ENCODE data around the gene PTGES3L. TPM values are rescaled to one million over a fixed set of nuclear protein-coding genes. Genes with fewer than 3 reads are reported as not detected.

The PTGES3L gene
- total and polyA plus RNA-seq, 5 experiments from 2014 or later = 0.30 to 0.51 (median 0.44) TPM; not detected in 1

DNA sequence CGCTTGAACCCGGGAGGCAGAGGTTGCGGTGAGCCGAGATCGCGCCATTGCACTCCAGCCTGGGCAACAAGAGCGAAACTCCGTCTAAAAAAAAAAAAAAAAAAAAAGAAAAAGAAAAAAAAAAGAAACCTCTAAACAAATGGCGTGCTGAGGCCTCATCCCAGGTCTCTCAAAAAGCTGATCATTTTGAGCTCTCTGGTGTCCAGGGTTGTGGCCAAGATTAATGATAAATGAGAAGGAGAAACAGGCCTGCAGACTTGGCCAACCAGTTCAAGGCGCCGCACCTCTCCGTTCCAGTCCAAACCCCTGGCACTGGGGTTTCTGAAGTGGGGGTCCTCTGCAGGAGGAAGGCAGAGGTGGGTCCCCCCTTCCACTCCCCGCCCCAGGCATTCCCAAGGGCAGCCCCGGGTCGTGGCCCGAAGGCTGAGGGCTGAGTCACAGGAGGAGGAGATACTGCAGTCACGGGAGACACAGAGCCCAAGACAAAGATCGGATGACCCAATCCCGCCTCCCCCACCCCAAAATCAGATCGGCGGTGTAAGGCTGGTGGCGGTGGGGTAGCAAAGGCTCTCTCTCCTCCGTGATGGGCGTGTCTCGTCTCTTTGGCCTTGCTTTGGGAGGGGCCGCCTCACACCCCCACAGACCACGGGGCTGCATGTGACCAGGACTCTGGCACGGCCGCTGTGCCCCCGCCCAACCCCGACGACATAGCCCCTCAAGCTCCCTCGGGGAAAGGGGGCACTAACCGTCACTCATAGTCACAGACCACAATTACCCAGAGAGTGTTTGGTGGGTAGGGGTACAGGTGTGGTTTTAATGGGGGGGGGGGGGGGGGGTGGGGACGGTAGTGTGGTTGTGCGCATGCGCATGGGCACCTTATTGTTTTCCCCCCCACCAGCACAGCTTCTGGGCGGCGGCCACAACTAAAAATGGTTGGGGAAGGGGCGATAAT lies 41.2 kb upstream of the PTGES3L start:
- H3K9me3 Mint-ChIP-seq = no peaks in the 10 kb centered on the region
- H3K27ac Mint-ChIP-seq = peak overlapping the region in 9 of 10 donors; percentile 60 to 88 (median 82)
- POLR2A ChIA-PET = interaction anchor here (0.5 to 3.8 kb wide), 13 partner anchors 9 to 1795 kb away, joined by 3 to 29 read pairs (median 4); partner anchors contain the start of genes IFI35 and RPL27
- no peaks in the 10 kb centered on the region for H3K27me3 Mint-ChIP-seq
- peaks cover 26 to 56% (median 41%) of the 10 kb centered on the region in 4 donors for H3K4me1 Mint-ChIP-seq
- H3K36me3 Mint-ChIP-seq = no peaks in the 10 kb centered on the region
- peak overlapping the region; percentile 85 to 93 (median 89) for H3K4me3 Mint-ChIP-seq
- peak in 1 of 2 donors; percentile 13 for ATAC-seq
- peak in 9 of 10 donors; percentile 15 to 72 (median 32) for DNase-seq

DNA sequence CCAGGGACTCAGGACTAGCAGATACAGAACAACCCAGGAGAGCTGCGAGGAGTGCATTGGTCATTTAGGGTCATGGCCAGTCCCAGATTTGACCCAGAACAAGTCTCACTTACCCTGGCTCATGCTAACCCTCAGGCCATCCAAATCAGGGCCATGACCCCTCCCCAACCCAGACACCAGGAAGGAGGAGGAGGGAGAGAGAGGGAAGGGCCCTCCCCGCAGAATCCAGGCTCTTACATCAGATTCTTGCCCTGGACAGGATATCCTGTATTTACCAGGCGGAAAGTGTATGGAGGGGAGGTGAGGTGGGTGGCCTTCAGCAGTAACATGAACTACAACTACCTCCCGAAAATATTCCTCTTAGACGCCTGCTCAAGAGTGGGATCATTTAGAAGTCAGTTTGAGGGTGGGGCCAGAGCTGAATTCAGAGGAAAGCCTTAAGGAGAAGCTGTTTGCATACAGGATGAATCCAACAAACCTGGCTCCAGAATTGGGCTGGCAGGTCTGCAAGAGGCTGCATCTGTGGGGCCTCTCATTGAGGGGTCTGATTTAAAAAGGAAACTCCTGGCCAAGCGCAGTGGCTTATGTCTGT lies 40.2 kb upstream of the PTGES3L start:
- DNase-seq (peak in 1 of 10 donors; percentile 50), ATAC-seq (no peak)
- no peaks in the 10 kb centered on the region for H3K9me3 Mint-ChIP-seq
- peaks cover 24 to 51% (median 40%) of the 10 kb centered on the region in 4 donors for H3K4me1 Mint-ChIP-seq
- peak overlapping the region; percentile 31 to 89 (median 71) for H3K4me3 Mint-ChIP-seq
- H3K36me3 Mint-ChIP-seq = no peaks in the 10 kb centered on the region
- no peaks in the 10 kb centered on the region for H3K27me3 Mint-ChIP-seq
- POLR2A ChIA-PET = interaction anchor here (0.7 to 3.7 kb wide), 5 partner anchors 8 to 319 kb away, joined by 3 to 12 read pairs (median 5); partner anchors contain the start of genes IFI35 and RPL27
- peak overlapping the region in 8 of 10 donors; percentile 10 to 87 (median 72) for H3K27ac Mint-ChIP-seq

DNA sequence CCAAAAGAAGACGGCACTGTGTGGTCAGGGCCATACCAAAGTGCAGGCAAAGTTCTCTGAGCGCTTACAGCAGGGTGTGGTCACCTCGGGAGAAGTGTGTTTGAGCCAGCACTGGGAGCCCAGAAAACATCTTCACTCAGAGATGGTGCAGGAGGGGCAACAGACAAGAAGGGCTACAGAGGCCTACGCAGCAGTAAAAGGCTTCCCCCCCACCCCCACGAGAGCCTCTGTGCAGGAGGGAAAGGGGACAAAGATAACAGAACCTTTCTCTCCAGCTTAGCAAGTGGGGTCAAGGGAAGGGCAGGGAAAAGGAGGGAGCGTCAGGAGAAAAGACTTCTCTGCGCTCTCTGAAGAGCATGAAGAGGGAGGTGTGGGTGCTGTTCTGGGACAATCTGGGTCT lies 39.5 kb upstream of the PTGES3L start:
- DNase-seq (no peak), ATAC-seq (no peak)
- peaks cover 0 to 5% (median 0%) of the 10 kb centered on the region in 3 donors for H3K36me3 Mint-ChIP-seq
- POLR2A ChIA-PET = interaction anchor here (0.9 to 3.7 kb wide), 5 partner anchors 9 to 21 kb away, joined by 3 to 12 read pairs (median 3); partner anchors contain the start of genes IFI35 and RPL27
- peaks cover 21 to 50% (median 35%) of the 10 kb centered on the region in 4 donors for H3K4me1 Mint-ChIP-seq
- peak overlapping the region in 9 of 10 donors; percentile 18 to 87 (median 66) for H3K4me3 Mint-ChIP-seq
- no peaks in the 10 kb centered on the region for H3K27me3 Mint-ChIP-seq
- H3K9me3 Mint-ChIP-seq = no peaks in the 10 kb centered on the region
- peak overlapping the region in 8 of 10 donors; percentile 58 to 87 (median 74) for H3K27ac Mint-ChIP-seq

DNA sequence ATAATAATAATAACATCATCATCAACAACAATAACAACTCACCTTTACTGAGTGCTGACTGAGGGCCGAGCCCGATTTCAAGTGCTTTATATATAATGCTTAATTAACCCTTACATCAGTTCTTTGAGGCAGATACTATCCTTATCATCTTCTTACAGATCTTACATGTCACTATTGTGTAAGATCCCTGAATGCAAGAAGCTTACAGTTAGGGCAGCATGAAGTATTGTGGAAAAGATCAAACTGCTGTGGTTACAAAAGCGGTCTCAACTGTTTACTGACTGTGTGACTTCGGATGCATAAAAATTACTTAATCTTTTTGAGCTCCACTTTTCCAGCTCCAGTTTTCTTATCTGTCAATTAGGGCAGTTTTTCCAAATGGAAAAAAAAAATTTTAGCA lies 39.1 kb upstream of the PTGES3L start:
- ATAC-seq = peak; percentile 11 to 38
- Mint-ChIP-seq H3K27ac (peak overlapping the region in 7 of 10 donors; percentile 3 to 84 (median 67)), H3K9me3 (no peaks in the 10 kb centered on the region), H3K27me3 (no peaks in the 10 kb centered on the region), H3K36me3 (peaks cover 0 to 10% (median 0%) of the 10 kb centered on the region in 3 donors), H3K4me3 (no peak overlapping the region), H3K4me1 (peaks cover 19 to 47% (median 31%) of the 10 kb centered on the region in 4 donors)
- DNase-seq = peak in 2 of 10 donors; percentile 20 to 23
- POLR2A ChIA-PET = interaction anchor here (0.6 to 3.7 kb wide), 6 partner anchors 8 to 37 kb away, joined by 3 to 12 read pairs (median 3); partner anchors contain the start of genes IFI35 and RPL27

DNA sequence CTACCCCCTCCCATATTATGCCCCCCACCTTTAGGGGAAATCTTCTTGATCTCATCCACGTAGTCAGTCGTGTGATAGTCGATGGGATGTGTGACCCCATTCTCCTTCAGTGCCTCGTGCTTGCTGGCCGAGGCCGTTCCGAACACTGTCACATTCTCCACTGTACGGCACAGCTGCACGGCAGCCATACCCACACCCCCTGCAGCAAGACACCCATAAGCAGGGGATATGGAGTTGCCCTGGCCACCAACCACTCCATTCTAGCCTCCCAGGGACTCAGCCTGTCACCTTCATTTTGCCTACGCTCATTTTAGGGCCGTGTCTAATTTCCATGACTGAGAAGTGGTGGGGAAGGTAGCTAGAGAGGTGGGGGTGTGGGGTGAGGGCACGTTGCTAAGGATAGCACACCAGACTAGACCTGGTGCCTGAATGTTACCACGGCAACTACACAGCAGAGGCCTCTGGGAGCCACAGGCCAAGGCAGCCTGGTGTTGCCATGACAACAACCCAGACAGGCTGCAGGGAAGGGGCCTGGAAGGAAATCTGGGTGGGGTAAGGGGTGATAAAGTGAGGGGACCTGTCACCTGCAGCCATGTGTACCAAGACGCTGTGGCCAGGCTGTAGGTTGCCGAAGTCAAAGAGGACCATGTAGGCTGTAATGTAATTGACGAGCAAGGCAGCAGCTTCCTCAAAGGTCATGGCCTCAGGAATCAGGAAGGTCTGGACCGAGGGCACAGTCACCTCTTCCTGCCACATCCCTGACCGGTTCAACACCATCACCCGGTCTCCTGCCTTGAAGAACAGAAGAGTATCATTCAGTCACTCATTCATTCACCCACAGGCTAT lies 38.4 kb upstream of the PTGES3L start:
- POLR2A ChIA-PET = interaction anchor here (0.6 to 3.7 kb wide), 4 partner anchors 13 to 37 kb away, joined by 3 to 12 read pairs (median 4); partner anchors contain the start of gene RPL27
- H3K9me3 Mint-ChIP-seq = no peaks in the 10 kb centered on the region
- peak; percentile 38 to 60 for ATAC-seq
- H3K4me3 Mint-ChIP-seq = peak overlapping the region in 2 of 10 donors; percentile 10 to 34
- H3K4me1 Mint-ChIP-seq = peaks cover 19 to 50% (median 31%) of the 10 kb centered on the region in 4 donors
- peak in 7 of 10 donors; percentile 17 to 70 (median 45) for DNase-seq
- H3K27me3 Mint-ChIP-seq = no peaks in the 10 kb centered on the region
- peak overlapping the region; percentile 58 to 89 (median 79) for H3K27ac Mint-ChIP-seq
- peaks cover 0 to 17% (median 3%) of the 10 kb centered on the region in 3 donors for H3K36me3 Mint-ChIP-seq

DNA sequence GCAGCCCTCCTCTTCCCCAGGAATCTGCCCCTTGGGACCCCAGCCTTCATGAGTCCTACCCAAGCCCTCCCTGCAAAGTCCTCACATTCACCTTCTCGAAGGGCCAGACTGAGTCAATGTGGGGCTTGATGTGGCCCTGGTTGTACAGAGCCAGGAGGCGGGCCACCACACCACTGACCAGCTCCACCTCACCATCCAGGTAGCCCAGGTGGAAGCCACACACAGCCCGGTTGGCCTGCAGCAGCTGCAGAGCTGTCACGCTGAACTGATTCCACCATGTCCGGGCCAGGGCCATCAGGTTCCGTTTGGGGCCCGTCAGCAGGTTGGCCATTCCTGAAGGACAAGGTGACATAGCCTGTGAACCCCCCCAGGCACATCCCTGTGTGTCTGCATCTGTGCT lies 36.3 kb upstream of the PTGES3L start:
- no peak overlapping the region for H3K4me3 Mint-ChIP-seq
- H3K9me3 Mint-ChIP-seq = no peaks in the 10 kb centered on the region
- H3K4me1 Mint-ChIP-seq = peaks cover 17 to 46% (median 31%) of the 10 kb centered on the region in 4 donors
- ATAC-seq = no peak
- H3K36me3 Mint-ChIP-seq = peaks cover 0 to 32% (median 4%) of the 10 kb centered on the region in 3 donors
- POLR2A ChIA-PET = interaction anchor here (0.5 kb wide), 1 partner anchor 20 kb away, joined by 3 read pairs; no protein-coding TSS in a partner anchor
- H3K27me3 Mint-ChIP-seq = no peaks in the 10 kb centered on the region
- H3K27ac Mint-ChIP-seq = peak overlapping the region in 7 of 10 donors; percentile 53 to 69 (median 65)
- DNase-seq = no peak

DNA sequence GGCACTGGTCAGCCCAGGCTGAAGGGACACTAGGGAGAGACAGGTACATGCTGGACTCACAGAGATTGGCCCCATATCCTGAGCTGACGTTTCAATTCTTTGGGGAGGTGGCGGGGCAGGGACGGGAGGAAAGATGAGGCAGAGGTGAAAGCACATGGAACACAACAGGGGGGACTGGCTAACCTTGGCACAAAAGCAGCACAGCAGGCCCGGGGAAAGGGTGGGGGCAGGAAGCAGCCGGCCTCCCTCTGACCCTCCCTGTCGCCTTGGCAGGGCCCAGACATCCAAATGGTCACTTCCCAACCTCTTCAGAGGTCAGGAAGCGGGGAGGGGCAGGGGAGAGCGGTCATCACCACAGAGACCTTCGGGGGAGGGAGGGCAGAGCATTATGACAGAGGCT lies 35.7 kb upstream of the PTGES3L start:
- no peaks in the 10 kb centered on the region for H3K9me3 Mint-ChIP-seq
- H3K4me3 Mint-ChIP-seq = no peak overlapping the region
- H3K27ac Mint-ChIP-seq = peak overlapping the region in 7 of 10 donors; percentile 3 to 89 (median 64)

DNA sequence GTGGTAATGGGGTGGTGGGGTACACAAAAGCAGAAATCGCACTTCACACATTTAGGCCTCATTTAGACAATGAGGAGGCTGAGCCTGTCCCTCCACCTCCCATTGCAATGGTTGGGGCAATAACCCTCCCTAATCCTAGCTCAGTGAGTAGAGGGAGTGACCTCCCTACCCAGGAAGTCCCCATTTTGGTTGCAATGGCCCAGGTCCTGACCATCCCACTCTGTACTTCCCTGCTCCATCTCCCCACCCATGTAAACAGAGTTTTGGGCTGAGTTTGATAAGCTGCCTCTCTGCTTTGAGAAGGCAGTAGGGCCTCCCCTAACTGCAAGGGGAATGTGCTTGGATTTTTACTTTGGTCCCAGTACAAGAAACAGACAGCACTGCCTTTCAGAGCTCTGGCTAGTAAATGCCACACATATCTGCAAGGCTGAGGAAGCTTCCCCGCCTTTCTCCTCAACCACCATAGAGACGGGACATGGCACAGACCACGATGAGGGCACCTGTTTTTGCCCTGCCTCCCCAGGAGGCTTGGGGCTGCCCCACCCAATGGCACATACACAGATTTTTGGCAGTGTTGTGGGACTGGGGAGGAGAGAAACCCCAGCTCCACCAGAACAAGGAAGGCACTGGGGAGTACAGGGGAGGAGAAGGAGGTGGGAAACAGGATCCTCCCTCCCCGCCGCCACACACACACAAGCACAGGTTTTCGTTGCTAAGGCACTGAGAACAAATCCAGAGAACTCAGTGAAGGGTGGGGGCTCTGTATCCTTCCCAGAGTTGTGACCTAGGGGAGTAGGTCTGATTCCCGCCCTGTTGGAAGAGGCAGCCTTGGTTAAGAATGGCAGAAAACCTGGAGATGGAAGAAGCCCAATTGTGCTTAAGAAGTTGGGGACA lies 35.0 kb upstream of the PTGES3L start:
- no peak for DNase-seq
- peaks cover 0 to 41% (median 4%) of the 10 kb centered on the region in 3 donors for H3K36me3 Mint-ChIP-seq
- no peaks in the 10 kb centered on the region for H3K9me3 Mint-ChIP-seq
- POLR2A ChIA-PET = no interaction called here
- peak overlapping the region in 9 of 10 donors; percentile 54 to 89 (median 69) for H3K27ac Mint-ChIP-seq
- no peak overlapping the region for H3K4me3 Mint-ChIP-seq
- peaks cover 17 to 43% (median 30%) of the 10 kb centered on the region in 4 donors for H3K4me1 Mint-ChIP-seq
- no peaks in the 10 kb centered on the region for H3K27me3 Mint-ChIP-seq
- ATAC-seq = no peak

More for the DNA sequence above, 35.7 kb upstream of the PTGES3L start:
- Mint-ChIP-seq H3K4me1 (peaks cover 16 to 43% (median 29%) of the 10 kb centered on the region in 4 donors), H3K36me3 (peaks cover 0 to 35% (median 4%) of the 10 kb centered on the region in 3 donors), H3K27me3 (no peaks in the 10 kb centered on the region)
- ATAC-seq (no peak), DNase-seq (no peak)
- POLR2A ChIA-PET = no interaction called here

DNA sequence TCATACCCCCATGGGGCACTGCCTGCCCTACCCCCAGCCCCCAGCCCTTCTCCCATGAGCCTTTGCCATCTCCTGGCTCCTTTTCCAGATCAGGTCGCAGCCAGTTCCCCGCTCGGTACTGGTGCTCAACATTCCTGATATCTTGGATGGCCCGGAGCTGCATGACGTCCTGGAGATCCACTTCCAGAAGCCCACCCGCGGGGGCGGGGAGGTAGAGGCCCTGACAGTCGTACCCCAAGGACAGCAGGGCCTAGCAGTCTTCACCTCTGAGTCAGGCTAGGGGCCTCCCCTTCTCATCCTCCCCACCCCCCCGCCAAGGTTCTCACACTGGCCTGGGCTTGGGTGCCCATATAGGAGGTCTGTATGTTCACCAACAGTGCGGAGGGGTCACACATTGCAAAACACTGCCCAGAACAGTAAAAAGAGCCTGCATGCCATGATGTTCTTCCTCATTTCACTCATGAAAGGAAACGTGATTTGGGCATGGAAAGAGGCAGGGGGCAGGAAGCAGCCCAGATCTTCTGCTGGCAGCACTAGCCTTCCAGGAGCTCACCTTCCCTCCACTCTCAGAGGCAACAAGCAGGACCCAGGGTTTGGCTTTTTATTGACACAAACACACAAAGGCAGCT lies 34.3 kb upstream of the PTGES3L start:
- DNase-seq (no peak), ATAC-seq (no peak)
- H3K4me1 Mint-ChIP-seq = peaks cover 11 to 35% (median 24%) of the 10 kb centered on the region in 4 donors
- no peaks in the 10 kb centered on the region for H3K9me3 Mint-ChIP-seq
- peaks cover 0 to 42% (median 4%) of the 10 kb centered on the region in 3 donors for H3K36me3 Mint-ChIP-seq
- H3K27ac Mint-ChIP-seq = peak overlapping the region in 3 of 10 donors; percentile 63 to 85 (median 69)
- POLR2A ChIA-PET = no interaction called here
- H3K27me3 Mint-ChIP-seq = no peaks in the 10 kb centered on the region
- no peak overlapping the region for H3K4me3 Mint-ChIP-seq

DNA sequence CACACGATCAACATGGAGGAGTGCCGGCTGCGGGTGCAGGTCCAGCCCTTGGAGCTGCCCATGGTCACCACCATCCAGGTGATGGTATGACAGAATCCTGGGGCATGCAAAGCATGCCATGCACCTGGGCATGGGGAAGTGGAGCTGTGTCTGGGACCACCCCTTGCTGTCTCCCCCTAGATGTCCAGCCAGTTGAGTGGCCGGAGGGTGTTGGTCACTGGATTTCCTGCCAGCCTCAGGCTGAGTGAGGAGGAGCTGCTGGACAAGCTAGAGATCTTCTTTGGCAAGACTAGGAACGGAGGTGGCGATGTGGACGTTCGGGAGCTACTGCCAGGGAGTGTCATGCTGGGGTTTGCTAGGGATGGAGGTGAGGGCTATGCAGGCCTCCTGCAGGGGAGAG lies 33.4 kb upstream of the PTGES3L start:
- DNase-seq = no peak
- Mint-ChIP-seq H3K4me1 (peaks cover 8 to 27% (median 22%) of the 10 kb centered on the region in 4 donors), H3K36me3 (peaks cover 0 to 42% (median 4%) of the 10 kb centered on the region in 3 donors), H3K27me3 (no peaks in the 10 kb centered on the region), H3K9me3 (no peaks in the 10 kb centered on the region), H3K4me3 (no peak overlapping the region), H3K27ac (peak overlapping the region in 2 of 10 donors; percentile 43 to 63)
- ATAC-seq = no peak
- POLR2A ChIA-PET = interaction anchor here (0.5 to 2.2 kb wide), 4 partner anchors 8 to 347 kb away, joined by 3 to 9 read pairs (median 3); partner anchors contain the start of gene VAT1
